Tibial artery (tissue), 4 donors: ENCODE results near the gene TDG.
A peak's percentile ranks its signal among the peaks of the same experiment; 100 is the strongest.

ENCODE experiments used
- DNase-seq, 2 donors: peaks; one replicate each; pipeline ENCODE4 v3.0.0-alpha.2; 2019
- H3K27ac ChIP-seq, 2 donors: fragments of 200-600 bp; sonication (generic) in 1 of 2; 1 replicate in 1 of 2; 2 replicates in 1 of 2; pipeline ENCODE4 v1.5.1; 2018 to 2019; ENCODE audit warnings: mild to moderate bottlenecking in 1 of 2
- H3K27me3 ChIP-seq, 2 donors: fragments of 200-600 bp; sonication (generic) in 1 of 2; one replicate each; pipeline versions ENCODE4 v1.5.1 to v1.6.0; 2016 to 2019
- H3K36me3 ChIP-seq, 3 donors: fragments of 200-600 bp; sonication (generic) in 2 of 3; one replicate each; pipeline ENCODE4 v1.5.1; 2016 to 2019; ENCODE audit warnings: mild to moderate bottlenecking in 2 of 3
- H3K4me1 ChIP-seq, 4 donors: fragments of 200-600 bp; sonication (generic) in 2 of 4; 1 replicate in 3 of 4; 2 replicates in 1 of 4; pipeline ENCODE4 v1.5.1; 2016 to 2019
- H3K4me3 ChIP-seq, 2 donors: fragments of 200-600 bp; sonication (generic) in 1 of 2; 1 replicate in 1 of 2; 2 replicates in 1 of 2; pipeline ENCODE4 v1.5.1; 2018 to 2019; ENCODE audit warnings: mild to moderate bottlenecking in 2 of 2
- H3K9me3 ChIP-seq, 3 donors: fragments of 200-600 bp; sonication (generic) in 1 of 3; one replicate each; pipeline ENCODE4 v1.5.1; 2016 to 2019
- intact Hi-C: fragments of 100-400 bp; cut with DNase I; formaldehyde crosslinking; loops from one replicate; pipeline ENCODE4 v1.15.0; 2023; ENCODE audit warnings: low total_unique reads
- TF ChIP-seq, protein P1 (sequence below), 2 experiments: fragments of 200-600 bp in 1 of 2; fragments of 450-650 bp in 1 of 2; IDR thresholded peaks; one replicate each; pipeline ENCODE4 v1.5.1; 2017 to 2019; ENCODE audit warnings: antibody characterized with exemption in 2 of 2, mild to moderate bottlenecking in 1 of 2, moderate library complexity in 1 of 2

The TDG gene

GRCh38 chr12:103956509-103957027 is 9.1 kb upstream of the TDG start:
- Histone ChIP-seq H3K4me3 (peak overlapping the region; percentile 72 to 81), H3K4me1 (peaks cover 0 to 29% (median 13%) of the 10 kb centered on the region in 4 donors), H3K27me3 (no peaks in the 10 kb centered on the region), H3K9me3 (no peaks in the 10 kb centered on the region), H3K36me3 (peaks cover 20 to 30% (median 24%) of the 10 kb centered on the region in 3 donors), H3K27ac (peak overlapping the region; percentile 90 to 91)
- intact Hi-C loops = no loop called here
- DNase-seq = no peak
- TF ChIP-seq, protein P1, sequence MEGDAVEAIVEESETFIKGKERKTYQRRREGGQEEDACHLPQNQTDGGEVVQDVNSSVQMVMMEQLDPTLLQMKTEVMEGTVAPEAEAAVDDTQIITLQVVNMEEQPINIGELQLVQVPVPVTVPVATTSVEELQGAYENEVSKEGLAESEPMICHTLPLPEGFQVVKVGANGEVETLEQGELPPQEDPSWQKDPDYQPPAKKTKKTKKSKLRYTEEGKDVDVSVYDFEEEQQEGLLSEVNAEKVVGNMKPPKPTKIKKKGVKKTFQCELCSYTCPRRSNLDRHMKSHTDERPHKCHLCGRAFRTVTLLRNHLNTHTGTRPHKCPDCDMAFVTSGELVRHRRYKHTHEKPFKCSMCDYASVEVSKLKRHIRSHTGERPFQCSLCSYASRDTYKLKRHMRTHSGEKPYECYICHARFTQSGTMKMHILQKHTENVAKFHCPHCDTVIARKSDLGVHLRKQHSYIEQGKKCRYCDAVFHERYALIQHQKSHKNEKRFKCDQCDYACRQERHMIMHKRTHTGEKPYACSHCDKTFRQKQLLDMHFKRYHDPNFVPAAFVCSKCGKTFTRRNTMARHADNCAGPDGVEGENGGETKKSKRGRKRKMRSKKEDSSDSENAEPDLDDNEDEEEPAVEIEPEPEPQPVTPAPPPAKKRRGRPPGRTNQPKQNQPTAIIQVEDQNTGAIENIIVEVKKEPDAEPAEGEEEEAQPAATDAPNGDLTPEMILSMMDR (IDR thresholded peaks at IDR 0.05) = no peak

GRCh38 chr12:103957865-103958388 is 7.7 kb upstream of the TDG start:
- intact Hi-C loops = no loop called here
- peak overlapping the region; percentile 90 to 91 for H3K27ac ChIP-seq
- H3K4me1 ChIP-seq = peaks cover 0 to 29% (median 13%) of the 10 kb centered on the region in 4 donors
- TF ChIP-seq, protein P1 (IDR thresholded peaks at IDR 0.05) = no peak
- peak overlapping the region; percentile 72 to 81 for H3K4me3 ChIP-seq
- H3K9me3 ChIP-seq = no peaks in the 10 kb centered on the region
- H3K27me3 ChIP-seq = no peaks in the 10 kb centered on the region
- peaks cover 9 to 16% (median 13%) of the 10 kb centered on the region in 3 donors for H3K36me3 ChIP-seq
- no peak for DNase-seq

DNA sequence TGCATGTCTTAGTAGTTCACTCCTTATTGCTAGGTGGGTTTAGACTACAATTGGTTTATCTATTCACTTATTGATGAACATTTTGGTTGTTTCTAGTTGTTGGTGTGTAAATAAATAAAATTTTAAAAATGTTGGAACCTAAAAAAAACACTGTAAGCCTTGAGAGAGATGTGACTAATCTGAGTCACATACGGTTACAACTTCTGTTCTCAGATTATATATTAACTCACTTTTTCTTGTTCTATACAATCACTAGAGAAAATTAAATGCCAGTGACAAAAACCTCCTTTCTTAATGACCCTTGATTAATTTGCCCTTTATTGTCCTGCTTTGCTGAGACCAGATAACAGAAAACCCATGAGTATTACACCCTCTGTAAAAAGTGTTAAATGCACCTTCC is 7.1 kb upstream of the TDG start:
- Histone ChIP-seq H3K4me1 (peaks cover 0 to 30% (median 13%) of the 10 kb centered on the region in 4 donors), H3K27ac (peak overlapping the region in 1 of 2 donors; percentile 90), H3K9me3 (no peaks in the 10 kb centered on the region), H3K4me3 (no peak overlapping the region), H3K27me3 (no peaks in the 10 kb centered on the region), H3K36me3 (peaks cover 5 to 9% (median 6%) of the 10 kb centered on the region in 3 donors)
- intact Hi-C loops = no loop called here
- DNase-seq = no peak
- TF ChIP-seq, protein P1 (IDR thresholded peaks at IDR 0.05) = no peak

- Histone ChIP-seq H3K27ac (no peak overlapping the region), H3K27me3 (no peaks in the 10 kb centered on the region), H3K4me1 (peaks cover 0 to 27% (median 18%) of the 10 kb centered on the region in 4 donors), H3K4me3 (no peak overlapping the region), H3K36me3 (no peaks in the 10 kb centered on the region), H3K9me3 (no peaks in the 10 kb centered on the region)
- TF ChIP-seq, protein P1 (IDR thresholded peaks at IDR 0.05) = no peak
- DNase-seq = no peak
- intact Hi-C loops = loop anchor here (10.0 kb wide), 2 partner anchors 104 to 144 kb away; partner anchors contain the start of gene HCFC2
Measured at GRCh38 chr12:103960616-103961227, 5.0 kb upstream of the TDG start.

DNA sequence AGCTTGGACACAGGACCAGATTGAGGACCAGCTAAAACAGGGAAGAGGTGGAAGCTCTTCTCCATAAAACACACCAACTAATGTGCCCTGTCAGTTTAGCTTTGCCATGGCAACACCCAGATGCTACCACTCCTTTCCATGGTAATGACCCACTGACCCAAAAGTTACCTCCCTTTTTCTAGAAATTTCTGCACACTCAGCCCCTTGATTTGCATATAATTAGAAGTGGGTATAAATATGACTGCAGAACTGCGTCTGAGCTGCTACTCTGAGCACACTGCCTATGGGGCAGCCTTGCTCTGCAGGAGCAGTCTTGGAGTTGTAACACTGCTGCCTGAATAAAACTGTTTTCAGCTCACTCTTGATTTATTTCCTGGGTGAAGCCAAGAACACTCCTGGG is 3.2 kb upstream of the TDG start:
- intact Hi-C loops = loop anchor here (10.0 kb wide), 2 partner anchors 102 to 142 kb away; partner anchors contain the start of gene HCFC2
- no peak overlapping the region for H3K27ac ChIP-seq
- no peaks in the 10 kb centered on the region for H3K9me3 ChIP-seq
- TF ChIP-seq, protein P1 (IDR thresholded peaks at IDR 0.05) = no peak
- no peak overlapping the region for H3K4me3 ChIP-seq
- no peaks in the 10 kb centered on the region for H3K27me3 ChIP-seq
- DNase-seq = no peak
- peaks cover 0 to 31% (median 19%) of the 10 kb centered on the region in 4 donors for H3K4me1 ChIP-seq
- H3K36me3 ChIP-seq = no peaks in the 10 kb centered on the region
